ENCODE results near the gene TRANK1.

DNA sequence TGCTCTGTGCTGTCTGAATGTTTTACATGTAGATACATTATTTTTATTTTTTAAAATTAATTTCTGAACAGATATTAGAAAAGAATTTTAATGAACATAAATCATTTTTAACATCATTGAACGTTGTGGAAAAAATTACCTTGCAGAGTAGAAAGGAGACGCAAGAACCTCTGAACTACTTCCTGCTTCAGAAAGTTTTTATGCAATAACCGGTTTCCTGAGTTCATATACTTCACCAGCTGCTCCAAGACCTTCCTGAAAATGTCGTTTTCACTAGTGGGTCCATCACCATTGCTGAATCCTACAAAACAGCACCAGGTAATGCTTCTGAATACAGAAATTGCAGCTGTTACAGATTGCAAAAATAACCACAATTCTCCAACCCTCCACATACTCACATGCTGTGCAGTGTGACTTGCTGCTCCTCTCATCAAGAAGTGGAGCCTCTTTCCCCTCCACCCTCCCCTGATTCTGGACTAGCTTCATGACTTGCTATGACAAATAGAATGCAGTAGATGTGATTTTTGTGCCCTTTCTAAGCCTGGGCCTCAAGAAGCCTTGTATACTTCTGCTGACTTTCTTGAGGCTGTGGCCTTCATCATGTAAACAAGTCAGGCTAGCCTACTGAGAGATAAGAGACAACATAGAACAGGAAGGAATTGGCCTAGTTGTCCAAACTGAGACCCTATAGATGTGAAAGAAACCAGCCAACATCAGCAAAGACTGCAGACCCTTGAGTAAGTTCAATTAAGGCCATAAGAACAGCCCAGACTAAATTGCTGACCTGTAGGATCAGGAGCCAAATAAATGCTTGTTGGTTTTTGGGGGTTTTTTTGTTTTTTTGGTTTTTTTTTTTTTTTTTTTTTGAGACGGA is 80.4 kb downstream of the TRANK1 start:
- TF ChIP-seq, protein P1, sequence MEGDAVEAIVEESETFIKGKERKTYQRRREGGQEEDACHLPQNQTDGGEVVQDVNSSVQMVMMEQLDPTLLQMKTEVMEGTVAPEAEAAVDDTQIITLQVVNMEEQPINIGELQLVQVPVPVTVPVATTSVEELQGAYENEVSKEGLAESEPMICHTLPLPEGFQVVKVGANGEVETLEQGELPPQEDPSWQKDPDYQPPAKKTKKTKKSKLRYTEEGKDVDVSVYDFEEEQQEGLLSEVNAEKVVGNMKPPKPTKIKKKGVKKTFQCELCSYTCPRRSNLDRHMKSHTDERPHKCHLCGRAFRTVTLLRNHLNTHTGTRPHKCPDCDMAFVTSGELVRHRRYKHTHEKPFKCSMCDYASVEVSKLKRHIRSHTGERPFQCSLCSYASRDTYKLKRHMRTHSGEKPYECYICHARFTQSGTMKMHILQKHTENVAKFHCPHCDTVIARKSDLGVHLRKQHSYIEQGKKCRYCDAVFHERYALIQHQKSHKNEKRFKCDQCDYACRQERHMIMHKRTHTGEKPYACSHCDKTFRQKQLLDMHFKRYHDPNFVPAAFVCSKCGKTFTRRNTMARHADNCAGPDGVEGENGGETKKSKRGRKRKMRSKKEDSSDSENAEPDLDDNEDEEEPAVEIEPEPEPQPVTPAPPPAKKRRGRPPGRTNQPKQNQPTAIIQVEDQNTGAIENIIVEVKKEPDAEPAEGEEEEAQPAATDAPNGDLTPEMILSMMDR (IDR thresholded peaks at IDR 0.05), result no peak
- TF ChIP-seq EP300 (IDR thresholded peaks at IDR 0.05), result no peak
- TF ChIP-seq POLR2A (IDR thresholded peaks at IDR 0.05), result no peak
